DND-41 (cell line): Measurements from ENCODE around the gene VTI1B.
A peak's percentile ranks its signal among the peaks of the same experiment; 100 is the strongest.

Experiments used
- ATAC-seq: fragments of 200-7000 bp; cut with Tn5 transposase; 3 replicates; pipeline ENCODE4 v1.9.1; 2021; ENCODE audit warnings: low read depth; ENCODE audit not compliant: insufficient read depth
- DNase-seq: peaks from one replicate; pipeline ENCODE4 v3.0.0-alpha.2; 2020
- H2AFZ ChIP-seq: 2 replicates; pipeline ENCODE4 v1.6.0; 2012; ENCODE audit warnings: low read depth, low read length
- H3K27ac ChIP-seq: 2 replicates; pipeline ENCODE4 v1.5.1; 2012; ENCODE audit warnings: low read length, inconsistent platforms
- H3K27me3 ChIP-seq: fragments of 200-600 bp; sonication (generic); 2 replicates; pipeline ENCODE4 v1.6.0; 2012; ENCODE audit warnings: low read length, mild to moderate bottlenecking, inconsistent platforms; ENCODE audit not compliant: insufficient read depth, poor library complexity
- H3K36me3 ChIP-seq: 2 replicates; pipeline ENCODE4 v1.5.1; 2012; ENCODE audit warnings: low read length, inconsistent platforms; ENCODE audit not compliant: insufficient read depth
- H3K4me1 ChIP-seq: 2 replicates; pipeline ENCODE4 v1.5.1; 2012; ENCODE audit warnings: mild to moderate bottlenecking, low read length; ENCODE audit not compliant: insufficient read depth
- H3K4me2 ChIP-seq: 2 replicates; pipeline ENCODE4 v1.6.0; 2012; ENCODE audit warnings: mild to moderate bottlenecking, moderate library complexity, low read length, inconsistent platforms; ENCODE audit not compliant: insufficient read depth
- H3K4me3 ChIP-seq, 2 experiments: fragments of 200-600 bp in 1 of 2; shearing (Covaris generic) in 1 of 2; 2 replicates each; pipeline ENCODE4 v1.5.1; 2012 to 2016; ENCODE audit warnings: inconsistent platforms in 2 of 2, low read length in 2 of 2, mild to moderate bottlenecking in 2 of 2, low read depth in 1 of 2, moderate library complexity in 1 of 2
- H3K79me2 ChIP-seq: 2 replicates; pipeline ENCODE4 v1.6.0; 2012; ENCODE audit warnings: low read length, inconsistent platforms; ENCODE audit not compliant: insufficient read depth
- H3K9ac ChIP-seq: 2 replicates; pipeline ENCODE4 v1.6.0; 2012; ENCODE audit warnings: low read depth, mild to moderate bottlenecking, inconsistent platforms, low read length, moderate library complexity
- H3K9me3 ChIP-seq: 2 replicates; pipeline ENCODE4 v1.5.1; 2012; ENCODE audit warnings: low read length, moderate library complexity, mild to moderate bottlenecking, inconsistent platforms; ENCODE audit not compliant: insufficient read depth, severe bottlenecking
- H4K20me1 ChIP-seq: 2 replicates; pipeline ENCODE4 v1.6.0; 2012; ENCODE audit warnings: low read length; ENCODE audit not compliant: insufficient read depth
- CTCF ChIP-seq: IDR thresholded peaks from 2 replicates; pipeline ENCODE4 v1.5.1; 2012; ENCODE audit warnings: borderline replicate concordance, low read length, moderate library complexity, mild to moderate bottlenecking; ENCODE audit not compliant: poor library complexity, severe bottlenecking; ENCODE audit errors: extremely low read depth
- EZH2 ChIP-seq: IDR thresholded peaks from 3 replicates; pipeline ENCODE4 v1.6.1; 2012; ENCODE audit warnings: borderline replicate concordance, low read depth, mild to moderate bottlenecking, moderate library complexity, low read length, inconsistent platforms; ENCODE audit not compliant: severe bottlenecking

VTI1B gene

DNA sequence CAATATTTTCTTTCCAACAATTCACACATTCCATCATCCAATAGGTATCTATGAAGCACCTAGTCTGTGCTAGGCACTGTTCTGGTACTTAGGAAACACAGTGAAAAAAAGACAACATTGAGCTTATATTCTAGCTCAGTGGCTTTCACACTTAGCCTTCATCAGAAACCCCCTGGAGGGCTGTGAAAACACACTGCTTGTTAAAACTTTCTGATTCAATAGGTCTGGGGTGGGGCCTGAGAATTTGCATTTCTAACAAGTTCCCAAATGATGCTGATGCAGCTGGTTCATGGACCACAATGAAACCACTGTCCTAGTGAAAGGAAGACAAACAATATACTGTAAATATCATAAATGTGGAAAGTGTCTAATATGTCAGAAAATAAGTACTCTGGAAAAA, 5.9 kb downstream of the VTI1B start:
- Histone ChIP-seq H3K36me3 (no peaks in the 10 kb centered on the region; the same call in none of the 2 replicates), H3K9ac (no peak overlapping the region), H3K4me3 (no peak overlapping the region), H3K4me2 (no peak overlapping the region), H3K79me2 (peaks cover 97% of the 10 kb centered on the region), H3K27me3 (no peaks in the 10 kb centered on the region), H3K4me1 (peaks cover 28% of the 10 kb centered on the region), H3K9me3 (no peaks in the 10 kb centered on the region), H4K20me1 (peaks cover 45% of the 10 kb centered on the region; the same call in 1 of the 2 replicates), H2AFZ (no peak overlapping the region), H3K27ac (no peak overlapping the region)
- DNase-seq = no peak
- TF ChIP-seq EZH2 (no peak), CTCF (no peak)
- ATAC-seq = no peak

DNA sequence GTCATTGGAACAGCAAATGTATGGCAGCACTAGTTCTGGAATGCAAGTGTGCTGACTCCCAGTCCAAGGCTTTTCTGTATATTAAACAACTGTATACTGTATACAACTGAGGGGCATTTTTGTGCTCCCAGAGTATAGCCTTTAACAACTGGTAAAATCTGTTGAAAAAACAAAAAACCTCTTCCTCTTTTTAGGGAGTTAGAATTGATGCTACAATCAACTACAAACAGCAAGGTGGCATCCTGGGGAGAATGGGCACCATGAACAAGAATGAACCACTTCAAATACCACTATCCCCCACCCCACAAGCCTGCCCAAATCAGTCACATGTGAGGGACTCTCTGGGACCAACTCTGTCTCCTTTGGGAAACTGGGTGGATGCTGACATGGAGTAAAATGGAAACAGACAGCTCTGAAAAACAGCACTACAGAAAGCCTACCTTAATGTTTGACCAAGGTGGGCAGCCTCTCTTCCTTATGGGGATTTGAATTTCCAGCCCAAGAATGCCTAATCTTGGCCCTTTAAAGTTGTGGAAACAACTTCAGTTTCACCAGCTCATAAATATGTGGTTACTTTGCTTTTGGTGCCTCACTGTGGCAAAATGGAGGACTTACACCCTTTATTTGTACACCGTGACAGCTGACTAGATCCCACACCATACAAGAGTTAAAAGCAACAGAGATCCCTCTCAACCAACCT, 7.5 kb downstream of the VTI1B start:
- Histone ChIP-seq H3K9ac (no peak overlapping the region), H3K27ac (no peak overlapping the region), H4K20me1 (peaks cover 36% of the 10 kb centered on the region; the same call in 1 of the 2 replicates), H3K9me3 (no peaks in the 10 kb centered on the region), H3K79me2 (peaks cover 92% of the 10 kb centered on the region), H2AFZ (no peak overlapping the region), H3K4me1 (peaks cover 12% of the 10 kb centered on the region), H3K4me3 (no peak overlapping the region), H3K27me3 (no peaks in the 10 kb centered on the region), H3K4me2 (no peak overlapping the region; the same call in 1 of the 2 replicates), H3K36me3 (peaks cover 8% of the 10 kb centered on the region)
- peak; percentile 42 for DNase-seq
- ATAC-seq = peak; percentile 91
- TF ChIP-seq CTCF (peak; percentile 80), EZH2 (no peak)

DNA sequence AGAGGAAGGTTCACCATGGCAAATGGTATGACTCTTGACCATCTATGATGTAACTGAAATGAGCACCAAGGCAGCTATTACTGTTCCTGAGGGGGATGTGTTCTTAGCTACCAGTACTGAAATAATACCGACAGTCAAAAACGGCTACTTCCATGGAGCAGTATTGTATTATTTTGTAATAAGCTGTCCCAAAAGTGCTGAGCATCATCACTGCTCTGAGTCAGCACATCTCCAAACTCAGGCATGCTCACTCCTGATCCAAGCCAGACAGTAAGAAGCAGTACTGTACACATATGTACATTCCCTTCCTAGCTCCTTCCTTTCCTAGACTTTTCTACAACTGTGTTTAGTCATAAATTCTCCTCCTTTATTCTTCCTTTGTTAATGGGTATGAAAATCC, 8.6 kb downstream of the VTI1B start:
- TF ChIP-seq EZH2 (no peak), CTCF (no peak)
- ATAC-seq (no peak), DNase-seq (no peak)
- peaks cover 8% of the 10 kb centered on the region; the same call in 1 of the 2 replicates for H3K4me1 ChIP-seq
- no peak overlapping the region for H2AFZ ChIP-seq
- H3K9me3 ChIP-seq = no peaks in the 10 kb centered on the region
- H3K4me2 ChIP-seq = no peak overlapping the region
- H3K79me2 ChIP-seq = peaks cover 89% of the 10 kb centered on the region
- no peaks in the 10 kb centered on the region for H3K27me3 ChIP-seq
- no peak overlapping the region for H3K9ac ChIP-seq
- peaks cover 12% of the 10 kb centered on the region for H3K36me3 ChIP-seq
- H4K20me1 ChIP-seq = peaks cover 32% of the 10 kb centered on the region; the same call in 1 of the 2 replicates
- H3K27ac ChIP-seq = no peak overlapping the region
- no peak overlapping the region for H3K4me3 ChIP-seq
